Frontal cortex (tissue), 4 donors: ENCODE measurements around the gene EFEMP2. TPM values are rescaled to one million over a fixed set of nuclear protein-coding genes. Genes with fewer than 3 reads are reported as not detected.

Experiments
- DNase-seq, 2 donors: peaks; one replicate each; pipeline ENCODE4 v3.0.0; 2012; ENCODE audit warnings: low spot score in 2 of 2
- FAIRE-seq: peaks from 2 replicates; lab custom pipeline; 2012; peaks lifted over from hg19 to GRCh38; lab: Jason Lieb, UNC
- total RNA-seq: library from RNA; depleted of rRNA; stranded (reverse); fragments of >200 nt; gene quantifications from one replicate; pipeline ENCODE4 v1.2.3, GENCODE V29; 2014
- donor health status: control.
- donor health status: control.
- donor health status: control.

The EFEMP2 gene
- 13.0 TPM for total RNA-seq

- FAIRE-seq (no peak), DNase-seq (peak; percentile 67 to 72)
Observed at GRCh38 chr11:65872586-65873317, at the start of gene EFEMP2. EFEMP2 (minus strand) TSS chr11:65872800; CDS start chr11:65872354, 446 bp downstream.

DNA sequence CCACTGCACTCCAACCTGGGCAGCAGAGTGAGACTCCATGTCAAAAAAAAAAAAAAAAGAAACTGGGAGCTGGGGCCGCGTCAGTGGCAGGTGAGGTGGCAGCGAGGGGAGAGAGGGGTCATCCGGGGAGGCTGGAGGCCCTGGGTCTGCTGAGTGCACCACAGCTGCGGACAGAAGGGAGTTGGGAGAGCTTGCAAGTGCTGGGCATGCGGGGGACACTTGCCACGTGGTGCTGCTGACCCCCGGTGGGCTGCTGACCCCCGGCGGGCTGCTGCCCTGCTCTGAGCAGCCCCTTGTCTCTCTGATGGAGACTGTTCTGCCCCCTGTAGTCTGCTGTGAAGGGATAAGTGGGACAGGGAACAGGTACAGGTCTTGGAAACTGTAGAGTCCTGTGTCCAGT, 49.3 kb upstream of the EFEMP2 start:
- FAIRE-seq = no peak
- no peak for DNase-seq

DNA sequence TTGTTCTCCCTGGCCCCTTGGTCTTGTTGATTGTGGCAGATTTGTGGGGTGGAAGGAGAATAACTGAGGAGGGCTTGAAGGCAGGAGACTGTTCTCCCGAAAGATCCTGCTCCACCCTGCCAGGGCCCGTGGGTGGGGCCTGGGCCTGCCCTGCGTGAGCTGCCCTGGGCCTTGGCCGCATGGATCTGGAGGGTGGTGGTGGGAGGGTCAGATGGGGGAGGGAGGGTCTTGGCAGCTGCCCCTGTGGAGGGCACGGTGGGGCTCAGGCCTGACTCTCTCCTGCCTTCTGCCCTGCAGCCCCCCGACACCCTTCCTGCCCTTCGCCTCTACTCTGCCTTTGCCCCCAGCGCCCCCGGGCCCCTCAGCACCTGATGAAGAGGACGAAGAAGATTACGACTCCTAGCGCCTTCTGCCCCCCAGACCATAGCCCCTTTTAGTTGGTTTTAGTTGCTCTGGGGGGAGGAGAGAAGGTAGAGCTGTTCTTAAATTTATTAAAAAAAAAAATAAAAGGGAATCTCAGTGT, 48.5 kb upstream of the EFEMP2 start:
- FAIRE-seq (no peak), DNase-seq (no peak)

- no peak for FAIRE-seq
- no peak for DNase-seq
Observed at GRCh38 chr11:65920372-65920802, 47.8 kb upstream of the EFEMP2 start.

- FAIRE-seq (no peak), DNase-seq (peak in 1 of 2 donors; percentile 50)
Observed at GRCh38 chr11:65919573-65920371, 47.2 kb upstream of the EFEMP2 start.

GRCh38 chr11:65919141-65919572, 46.6 kb upstream of the EFEMP2 start, which contains the start of gene DRAP1:
DRAP1 (plus strand) TSS chr11:65919426; CDS start chr11:65919502, 76 bp downstream.
- DNase-seq (peak; percentile 100), FAIRE-seq (no peak)

DNA sequence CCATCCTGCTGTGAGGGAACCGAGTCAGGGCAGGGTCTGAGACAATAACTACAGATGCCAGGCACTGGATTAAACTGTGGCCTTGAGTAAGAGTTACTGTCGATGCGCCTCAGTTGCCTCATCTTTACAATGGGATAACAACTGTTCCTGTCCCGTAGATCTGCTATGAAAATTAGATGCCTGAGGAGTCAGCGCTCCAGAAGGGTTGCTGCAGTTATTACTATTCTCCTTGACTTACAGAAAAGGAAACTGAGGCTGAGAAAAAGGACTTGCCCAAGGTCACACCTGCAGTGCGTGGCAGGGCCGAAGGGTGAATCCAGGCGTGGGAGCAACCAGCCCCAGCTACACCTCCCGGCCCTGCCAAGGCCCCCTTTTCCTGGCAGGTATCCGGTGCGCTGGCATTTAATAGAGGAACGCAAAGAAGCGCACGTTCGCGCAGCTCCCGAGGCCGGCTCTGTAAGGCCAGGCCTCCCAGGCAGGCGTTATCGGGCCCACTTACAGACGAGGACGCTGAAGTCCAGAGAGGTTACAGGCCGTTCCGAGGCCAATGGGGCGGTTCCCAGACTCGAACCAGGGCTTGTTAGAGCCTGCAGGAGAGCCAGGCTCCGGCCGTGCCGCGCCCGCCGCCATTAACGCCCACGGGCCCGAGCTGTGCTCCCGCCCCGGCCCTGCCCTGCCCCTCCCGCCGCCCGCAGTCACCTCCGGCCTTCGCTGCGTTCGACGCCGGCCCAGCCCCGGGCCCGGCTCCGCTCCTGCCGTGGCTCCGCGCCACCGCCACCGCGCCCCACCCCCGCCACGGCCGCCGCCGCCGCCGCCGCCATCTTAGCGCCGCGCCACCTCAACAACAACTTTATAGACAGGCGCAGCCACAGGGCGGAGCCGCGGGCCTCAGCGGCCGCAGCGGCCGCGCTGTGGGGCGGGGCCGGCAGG, 45.9 kb upstream of the EFEMP2 start, which contains the start of gene C11orf68:
Gene C11orf68, minus strand, starts transcription at position 852 of the 930 bp plus-strand sequence. Its CDS starts 31 bp downstream, at position 821.
- FAIRE-seq (no peak), DNase-seq (peak in 1 of 2 donors; percentile 52)

GRCh38 chr11:65917434-65918210, 45.0 kb upstream of the EFEMP2 start:
- DNase-seq (no peak), FAIRE-seq (no peak)

GRCh38 chr11:65917077-65917433, 44.5 kb upstream of the EFEMP2 start:
- DNase-seq = no peak
- no peak for FAIRE-seq

GRCh38 chr11:65916391-65916790, 43.8 kb upstream of the EFEMP2 start:
- DNase-seq = no peak
- no peak for FAIRE-seq

DNA sequence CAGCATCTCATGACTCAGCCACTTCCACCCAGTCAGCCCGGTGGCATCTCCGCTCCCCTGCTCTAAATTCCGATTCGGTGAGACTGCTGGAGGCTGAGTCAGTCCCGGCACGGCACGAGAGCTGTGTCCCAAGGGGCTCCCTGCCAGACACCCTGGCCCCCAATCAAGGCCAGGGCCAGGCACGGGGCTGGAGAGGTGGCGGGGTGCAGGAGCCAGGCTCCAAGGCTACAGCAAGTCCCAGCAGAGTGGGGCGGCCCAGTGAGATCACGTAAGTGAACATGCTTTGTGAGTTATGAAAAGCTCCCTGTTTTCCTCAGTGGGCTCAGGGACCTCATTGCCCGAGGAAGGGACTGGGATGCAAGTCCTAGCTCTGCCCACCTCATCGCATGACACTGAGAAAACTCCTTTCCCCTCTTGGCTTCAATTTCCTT, 43.2 kb upstream of the EFEMP2 start:
- DNase-seq (peak in 1 of 2 donors; percentile 80), FAIRE-seq (no peak)

GRCh38 chr11:65915101-65915820, 42.7 kb upstream of the EFEMP2 start:
- FAIRE-seq (no peak), DNase-seq (no peak)

- DNase-seq (no peak), FAIRE-seq (no peak)
Observed at GRCh38 chr11:65912845-65913244, 40.2 kb upstream of the EFEMP2 start.

DNA sequence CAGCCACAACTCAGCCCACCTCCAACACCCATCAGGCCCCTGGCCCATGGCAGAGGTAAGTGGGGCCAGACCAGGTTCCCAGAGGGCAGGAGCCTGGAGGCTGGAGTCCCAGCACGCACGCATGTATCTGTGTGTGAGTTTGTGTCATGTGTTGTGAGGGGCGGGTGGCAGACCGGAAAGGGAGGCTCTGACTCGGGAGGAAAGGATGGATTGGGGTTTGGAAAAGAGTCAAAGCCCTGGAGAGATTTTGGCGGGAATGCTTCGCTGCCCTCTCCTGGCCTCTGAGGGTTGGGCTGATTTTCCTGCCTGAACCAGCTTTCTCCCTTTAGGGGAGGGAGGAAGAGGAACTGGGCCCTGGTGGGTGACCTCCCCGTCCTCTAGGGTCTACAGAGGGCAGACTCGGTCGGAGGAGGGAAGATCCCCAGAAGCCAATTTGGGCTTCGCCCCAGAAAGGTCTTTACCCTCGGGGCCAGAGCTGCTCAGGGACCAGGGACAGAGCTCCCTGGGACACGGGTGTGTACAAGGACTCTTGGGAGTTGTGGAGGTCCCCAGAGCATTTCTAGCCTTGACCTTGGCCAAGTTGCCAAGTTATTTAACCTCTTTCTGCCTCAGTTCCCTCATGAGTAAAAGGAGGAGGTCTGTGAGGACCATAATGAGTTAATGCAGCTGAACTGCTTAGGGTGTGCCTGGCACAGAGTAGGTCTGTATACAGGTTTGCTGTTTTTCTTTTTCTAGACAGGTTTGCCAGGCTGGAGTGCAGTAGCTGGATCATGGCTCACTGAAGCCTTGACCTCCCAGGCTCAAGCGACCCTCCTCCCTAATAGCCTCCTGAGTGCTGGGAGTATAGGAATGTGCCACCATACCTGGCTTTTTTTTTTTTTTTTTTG, 39.3 kb upstream of the EFEMP2 start:
- FAIRE-seq = no peak
- peak in 1 of 2 donors; percentile 67 for DNase-seq

DNA sequence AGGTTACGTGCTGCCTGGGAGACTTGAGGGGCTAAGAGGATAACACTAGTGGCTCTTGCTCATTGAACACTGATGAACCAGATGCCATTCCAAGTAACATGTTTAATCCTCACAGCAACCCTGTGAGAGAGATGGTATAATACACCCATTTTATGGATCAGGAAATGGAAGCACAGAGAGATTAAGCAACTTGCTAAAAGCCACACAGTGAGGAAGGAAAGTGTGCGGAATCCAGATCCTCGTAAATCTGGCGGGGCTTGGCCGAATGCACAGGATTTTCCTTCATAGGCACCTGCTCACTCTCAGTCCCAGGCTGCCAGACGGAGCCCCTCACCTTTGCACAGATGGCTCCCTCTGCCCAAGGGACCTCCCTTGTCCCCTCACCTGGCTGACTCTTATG, 35.3 kb upstream of the EFEMP2 start:
- no peak for FAIRE-seq
- DNase-seq = no peak

GRCh38 chr11:65906602-65907001, 34.0 kb upstream of the EFEMP2 start:
- no peak for DNase-seq

DNA sequence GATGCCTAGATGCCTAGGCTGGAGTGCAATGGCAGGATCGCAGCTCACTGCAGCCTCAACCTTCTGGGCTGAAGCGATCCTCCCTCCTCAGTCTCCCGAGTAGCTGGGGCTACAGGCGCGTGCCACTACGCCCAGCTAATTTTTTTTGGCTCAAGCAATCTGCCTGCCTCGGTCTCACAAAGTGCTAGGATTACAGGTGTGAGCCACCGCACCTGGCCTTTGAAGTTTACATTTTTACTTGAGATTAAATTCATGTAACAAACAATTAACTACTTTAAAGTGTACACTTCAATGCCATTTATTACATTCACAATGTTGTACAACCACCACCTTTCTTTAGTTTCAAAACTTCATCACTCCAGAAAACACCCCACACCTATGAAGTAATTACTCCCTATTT, 31.1 kb upstream of the EFEMP2 start:
- FAIRE-seq (no peak), DNase-seq (no peak)

More at GRCh38 chr11:65906602-65907001, 34.0 kb upstream of the EFEMP2 start:
- FAIRE-seq = no peak
